GM12878 (cell line): ENCODE data around the gene SEC11A. TPM values are rescaled to one million over a fixed set of nuclear protein-coding genes. Genes with fewer than 3 reads are reported as not detected.

Experiments
- CHD1 ChIP-seq: IDR thresholded peaks from 2 replicates; pipeline ENCODE4 v1.6.1; 2012; ENCODE audit warnings: low read depth, low read length, improper control_type of control experiment
- HDAC6 ChIP-seq: fragments of 200-600 bp; sonication (generic); IDR thresholded peaks from one replicate; pipeline ENCODE4 v1.8.0; 2017; ENCODE audit warnings: antibody characterized with exemption; ENCODE audit not compliant: unreplicated experiment
- KLF5 ChIP-seq: fragments of 450-650 bp; IDR thresholded peaks from 2 replicates; pipeline ENCODE4 v1.6.1; 2014; ENCODE audit warnings: mild to moderate bottlenecking; ENCODE audit not compliant: partially characterized antibody
- MTA3 ChIP-seq: IDR thresholded peaks from 2 replicates; pipeline ENCODE4 v1.6.1; 2012; ENCODE audit warnings: low read length, inconsistent platforms, borderline replicate concordance
- POLR2AphosphoS2 ChIP-seq: IDR thresholded peaks from 2 replicates; pipeline ENCODE4 v1.6.1; 2011; ENCODE audit warnings: low read depth, mild to moderate bottlenecking, low read length, improper control_type of control experiment, moderate library complexity
- RBBP5 ChIP-seq: fragments of 200-600 bp; sonication (generic); conservative IDR thresholded peaks from 2 replicates; pipeline ENCODE4 v1.6.1; 2016
- SMC3 ChIP-seq: IDR thresholded peaks from 2 replicates; pipeline ENCODE4 v1.6.1; 2011; ENCODE audit warnings: low read length, improper control_type of control experiment, borderline replicate concordance
- SREBF1 ChIP-seq: IDR thresholded peaks from 2 replicates; pipeline ENCODE4 v1.6.1; 2012; ENCODE audit warnings: mild to moderate bottlenecking, low read length
- ZNF207 ChIP-seq: fragments of 450-650 bp; IDR thresholded peaks from 2 replicates; pipeline ENCODE4 v1.6.1; 2014; ENCODE audit warnings: antibody characterized with exemption, mild to moderate bottlenecking, borderline replicate concordance
- ZNF24 ChIP-seq: fragments of 450-650 bp; IDR thresholded peaks from 2 replicates; pipeline ENCODE4 v1.6.1; 2017; ENCODE audit warnings: antibody characterized with exemption, mild to moderate bottlenecking
- polyA plus RNA-seq, 11 experiments: library from polyadenylated mRNA; depleted of rRNA in 4 of 11; unstranded in 6 of 11; stranded (reverse) in 5 of 11; fragments of >200 nt; fragmentation: Nextera tagmentation in 4 of 11; fragmentation: Illumina TruSeq in 1 of 11; extraction: Ambion mirVana in 4 of 11; extraction: Trizol in 1 of 11; gene quantifications; 1 replicate in 1 of 11; 2 replicates in 10 of 11; pipeline versions ENCODE4 v1.2.1 to v1.2.3, GENCODE V29; 2011 to 2016; ENCODE audit warnings: inconsistent platforms in 2 of 11, missing spikeins in 2 of 11, low read depth in 1 of 11
- total RNA-seq, 4 experiments: library from RNA; depleted of rRNA in 3 of 4; stranded (reverse); fragments of >200 nt in 3 of 4; fragmentation: Illumina TruSeq in 1 of 4; extraction: Trizol in 1 of 4; gene quantifications; 2 replicates each; pipeline versions ENCODE4 v1.2.1 to v1.2.3, GENCODE V29; 2013 to 2021
- TF ChIP-seq, protein P1 (sequence below): IDR thresholded peaks from 2 replicates; pipeline ENCODE4 v1.6.1; 2012; ENCODE audit warnings: improper control_type of control experiment, low read depth, low read length; ENCODE audit not compliant: insufficient replicate concordance
- TF ChIP-seq, protein P2 (sequence below): IDR thresholded peaks from 2 replicates; pipeline ENCODE4 v1.6.1; 2012; ENCODE audit warnings: mild to moderate bottlenecking, low read depth, low read length
- TF ChIP-seq, protein P3 (sequence below): fragments of 450-650 bp; formaldehyde crosslinking; IDR thresholded peaks from 2 replicates; pipeline ENCODE4 v1.4.0; 2022; ENCODE audit warnings: mild to moderate bottlenecking, moderate library complexity
- TF ChIP-seq, protein P4 (sequence below), 3 experiments: IDR thresholded peaks in 2 of 3; conservative IDR thresholded peaks in 1 of 3; 2 replicates each; pipeline ENCODE4 v1.5.1; 2011; ENCODE audit warnings: low read depth in 3 of 3, low read length in 3 of 3, mild to moderate bottlenecking in 3 of 3, control low read depth in 2 of 3, moderate library complexity in 2 of 3, inconsistent platforms in 1 of 3, mixed read lengths in 1 of 3; ENCODE audit not compliant: control insufficient read depth in 2 of 3, insufficient read depth in 1 of 3; ENCODE audit errors: extremely low read depth in 1 of 3

Gene SEC11A
- total and polyA plus RNA-seq, 10 of the 15 experiments (the other 5 are each of a cell fraction or from before 2014, with no cell fraction given) = 99.2 to 159 (median 143) TPM

DNA sequence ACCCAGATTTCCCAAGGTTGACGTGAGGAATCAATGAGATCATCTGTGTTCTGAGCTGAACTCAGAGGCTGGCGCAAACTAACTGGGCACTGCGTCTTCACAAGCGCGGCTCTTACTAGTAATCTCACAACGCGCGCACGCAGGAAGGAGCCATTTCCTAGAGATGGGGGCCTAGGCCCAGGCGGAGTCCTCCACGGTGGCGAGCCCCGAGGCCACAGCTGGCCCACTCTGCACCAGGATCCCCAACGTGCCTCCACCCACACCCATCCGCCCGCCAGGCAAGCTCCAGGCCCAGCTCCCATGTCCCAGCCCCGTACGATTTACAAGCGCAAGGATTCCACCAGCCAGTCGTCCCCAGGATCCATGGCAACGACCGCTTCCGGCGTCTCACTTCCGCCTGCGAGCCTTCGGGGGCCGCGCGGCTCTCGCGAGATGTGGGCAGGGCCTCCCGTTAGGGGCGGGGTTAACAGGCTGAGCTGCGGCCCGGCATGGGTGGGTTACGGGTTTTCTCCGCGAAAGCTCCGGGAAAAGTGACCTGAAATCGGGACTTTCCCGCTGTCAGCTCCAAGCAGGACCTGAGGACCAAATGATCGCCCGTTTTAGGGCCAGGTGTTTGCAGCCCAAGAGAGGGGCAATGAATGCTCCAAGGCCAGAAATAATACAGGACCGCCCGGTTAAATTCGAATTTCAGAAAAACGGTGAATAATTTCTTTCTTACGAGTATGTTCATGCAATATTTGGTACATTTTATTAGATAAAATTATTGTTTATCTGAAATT is 61.8 kb downstream of the SEC11A start, which contains the start of gene WDR73 (continued):
- TF ChIP-seq ZNF207 (no peak), KLF5 (peak; percentile 89), ZNF24 (no peak), RBBP5 (no peak), CHD1 (no peak), SMC3 (peak; percentile 15; the same call in 1 of the 2 replicates), HDAC6 (no peak), MTA3 (no peak; the same call in 1 of the 2 replicates), POLR2AphosphoS2 (peak; percentile 83; the same call in 1 of the 2 replicates), SREBF1 (no peak)
- TF ChIP-seq, protein P1, sequence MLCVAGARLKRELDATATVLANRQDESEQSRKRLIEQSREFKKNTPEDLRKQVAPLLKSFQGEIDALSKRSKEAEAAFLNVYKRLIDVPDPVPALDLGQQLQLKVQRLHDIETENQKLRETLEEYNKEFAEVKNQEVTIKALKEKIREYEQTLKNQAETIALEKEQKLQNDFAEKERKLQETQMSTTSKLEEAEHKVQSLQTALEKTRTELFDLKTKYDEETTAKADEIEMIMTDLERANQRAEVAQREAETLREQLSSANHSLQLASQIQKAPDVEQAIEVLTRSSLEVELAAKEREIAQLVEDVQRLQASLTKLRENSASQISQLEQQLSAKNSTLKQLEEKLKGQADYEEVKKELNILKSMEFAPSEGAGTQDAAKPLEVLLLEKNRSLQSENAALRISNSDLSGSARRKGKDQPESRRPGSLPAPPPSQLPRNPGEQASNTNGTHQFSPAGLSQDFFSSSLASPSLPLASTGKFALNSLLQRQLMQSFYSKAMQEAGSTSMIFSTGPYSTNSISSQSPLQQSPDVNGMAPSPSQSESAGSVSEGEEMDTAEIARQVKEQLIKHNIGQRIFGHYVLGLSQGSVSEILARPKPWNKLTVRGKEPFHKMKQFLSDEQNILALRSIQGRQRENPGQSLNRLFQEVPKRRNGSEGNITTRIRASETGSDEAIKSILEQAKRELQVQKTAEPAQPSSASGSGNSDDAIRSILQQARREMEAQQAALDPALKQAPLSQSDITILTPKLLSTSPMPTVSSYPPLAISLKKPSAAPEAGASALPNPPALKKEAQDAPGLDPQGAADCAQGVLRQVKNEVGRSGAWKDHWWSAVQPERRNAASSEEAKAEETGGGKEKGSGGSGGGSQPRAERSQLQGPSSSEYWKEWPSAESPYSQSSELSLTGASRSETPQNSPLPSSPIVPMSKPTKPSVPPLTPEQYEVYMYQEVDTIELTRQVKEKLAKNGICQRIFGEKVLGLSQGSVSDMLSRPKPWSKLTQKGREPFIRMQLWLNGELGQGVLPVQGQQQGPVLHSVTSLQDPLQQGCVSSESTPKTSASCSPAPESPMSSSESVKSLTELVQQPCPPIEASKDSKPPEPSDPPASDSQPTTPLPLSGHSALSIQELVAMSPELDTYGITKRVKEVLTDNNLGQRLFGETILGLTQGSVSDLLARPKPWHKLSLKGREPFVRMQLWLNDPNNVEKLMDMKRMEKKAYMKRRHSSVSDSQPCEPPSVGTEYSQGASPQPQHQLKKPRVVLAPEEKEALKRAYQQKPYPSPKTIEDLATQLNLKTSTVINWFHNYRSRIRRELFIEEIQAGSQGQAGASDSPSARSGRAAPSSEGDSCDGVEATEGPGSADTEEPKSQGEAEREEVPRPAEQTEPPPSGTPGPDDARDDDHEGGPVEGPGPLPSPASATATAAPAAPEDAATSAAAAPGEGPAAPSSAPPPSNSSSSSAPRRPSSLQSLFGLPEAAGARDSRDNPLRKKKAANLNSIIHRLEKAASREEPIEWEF = no peak
- TF ChIP-seq, protein P2, sequence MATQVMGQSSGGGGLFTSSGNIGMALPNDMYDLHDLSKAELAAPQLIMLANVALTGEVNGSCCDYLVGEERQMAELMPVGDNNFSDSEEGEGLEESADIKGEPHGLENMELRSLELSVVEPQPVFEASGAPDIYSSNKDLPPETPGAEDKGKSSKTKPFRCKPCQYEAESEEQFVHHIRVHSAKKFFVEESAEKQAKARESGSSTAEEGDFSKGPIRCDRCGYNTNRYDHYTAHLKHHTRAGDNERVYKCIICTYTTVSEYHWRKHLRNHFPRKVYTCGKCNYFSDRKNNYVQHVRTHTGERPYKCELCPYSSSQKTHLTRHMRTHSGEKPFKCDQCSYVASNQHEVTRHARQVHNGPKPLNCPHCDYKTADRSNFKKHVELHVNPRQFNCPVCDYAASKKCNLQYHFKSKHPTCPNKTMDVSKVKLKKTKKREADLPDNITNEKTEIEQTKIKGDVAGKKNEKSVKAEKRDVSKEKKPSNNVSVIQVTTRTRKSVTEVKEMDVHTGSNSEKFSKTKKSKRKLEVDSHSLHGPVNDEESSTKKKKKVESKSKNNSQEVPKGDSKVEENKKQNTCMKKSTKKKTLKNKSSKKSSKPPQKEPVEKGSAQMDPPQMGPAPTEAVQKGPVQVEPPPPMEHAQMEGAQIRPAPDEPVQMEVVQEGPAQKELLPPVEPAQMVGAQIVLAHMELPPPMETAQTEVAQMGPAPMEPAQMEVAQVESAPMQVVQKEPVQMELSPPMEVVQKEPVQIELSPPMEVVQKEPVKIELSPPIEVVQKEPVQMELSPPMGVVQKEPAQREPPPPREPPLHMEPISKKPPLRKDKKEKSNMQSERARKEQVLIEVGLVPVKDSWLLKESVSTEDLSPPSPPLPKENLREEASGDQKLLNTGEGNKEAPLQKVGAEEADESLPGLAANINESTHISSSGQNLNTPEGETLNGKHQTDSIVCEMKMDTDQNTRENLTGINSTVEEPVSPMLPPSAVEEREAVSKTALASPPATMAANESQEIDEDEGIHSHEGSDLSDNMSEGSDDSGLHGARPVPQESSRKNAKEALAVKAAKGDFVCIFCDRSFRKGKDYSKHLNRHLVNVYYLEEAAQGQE = no peak
- TF ChIP-seq, protein P3, sequence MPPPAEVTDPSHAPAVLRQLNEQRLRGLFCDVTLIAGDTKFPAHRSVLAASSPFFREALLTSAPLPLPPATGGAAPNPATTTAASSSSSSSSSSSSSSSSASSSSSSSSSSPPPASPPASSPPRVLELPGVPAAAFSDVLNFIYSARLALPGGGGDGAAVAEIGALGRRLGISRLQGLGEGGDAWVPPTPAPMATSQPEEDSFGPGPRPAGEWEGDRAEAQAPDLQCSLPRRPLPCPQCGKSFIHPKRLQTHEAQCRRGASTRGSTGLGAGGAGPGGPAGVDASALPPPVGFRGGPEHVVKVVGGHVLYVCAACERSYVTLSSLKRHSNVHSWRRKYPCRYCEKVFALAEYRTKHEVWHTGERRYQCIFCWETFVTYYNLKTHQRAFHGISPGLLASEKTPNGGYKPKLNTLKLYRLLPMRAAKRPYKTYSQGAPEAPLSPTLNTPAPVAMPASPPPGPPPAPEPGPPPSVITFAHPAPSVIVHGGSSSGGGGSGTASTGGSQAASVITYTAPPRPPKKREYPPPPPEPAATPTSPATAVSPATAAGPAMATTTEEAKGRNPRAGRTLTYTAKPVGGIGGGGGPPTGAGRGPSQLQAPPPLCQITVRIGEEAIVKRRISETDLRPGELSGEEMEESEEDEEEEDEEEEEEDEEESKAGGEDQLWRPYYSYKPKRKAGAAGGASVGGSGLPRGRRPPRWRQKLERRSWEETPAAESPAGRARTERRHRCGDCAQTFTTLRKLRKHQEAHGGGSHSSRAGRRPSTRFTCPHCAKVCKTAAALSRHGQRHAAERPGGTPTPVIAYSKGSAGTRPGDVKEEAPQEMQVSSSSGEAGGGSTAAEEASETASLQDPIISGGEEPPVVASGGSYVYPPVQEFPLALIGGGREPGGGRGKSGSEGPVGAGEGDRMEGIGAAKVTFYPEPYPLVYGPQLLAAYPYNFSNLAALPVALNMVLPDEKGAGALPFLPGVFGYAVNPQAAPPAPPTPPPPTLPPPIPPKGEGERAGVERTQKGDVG = no peak
- TF ChIP-seq, protein P4, sequence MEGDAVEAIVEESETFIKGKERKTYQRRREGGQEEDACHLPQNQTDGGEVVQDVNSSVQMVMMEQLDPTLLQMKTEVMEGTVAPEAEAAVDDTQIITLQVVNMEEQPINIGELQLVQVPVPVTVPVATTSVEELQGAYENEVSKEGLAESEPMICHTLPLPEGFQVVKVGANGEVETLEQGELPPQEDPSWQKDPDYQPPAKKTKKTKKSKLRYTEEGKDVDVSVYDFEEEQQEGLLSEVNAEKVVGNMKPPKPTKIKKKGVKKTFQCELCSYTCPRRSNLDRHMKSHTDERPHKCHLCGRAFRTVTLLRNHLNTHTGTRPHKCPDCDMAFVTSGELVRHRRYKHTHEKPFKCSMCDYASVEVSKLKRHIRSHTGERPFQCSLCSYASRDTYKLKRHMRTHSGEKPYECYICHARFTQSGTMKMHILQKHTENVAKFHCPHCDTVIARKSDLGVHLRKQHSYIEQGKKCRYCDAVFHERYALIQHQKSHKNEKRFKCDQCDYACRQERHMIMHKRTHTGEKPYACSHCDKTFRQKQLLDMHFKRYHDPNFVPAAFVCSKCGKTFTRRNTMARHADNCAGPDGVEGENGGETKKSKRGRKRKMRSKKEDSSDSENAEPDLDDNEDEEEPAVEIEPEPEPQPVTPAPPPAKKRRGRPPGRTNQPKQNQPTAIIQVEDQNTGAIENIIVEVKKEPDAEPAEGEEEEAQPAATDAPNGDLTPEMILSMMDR (IDR thresholded peaks at IDR 0.05 in 2 of 3, conservative IDR thresholded peaks at IDR 0.05 in 1 of 3; ENCODE audit: control insufficient read depth in 2 of 3, extremely low read depth in 1 of 3, insufficient read depth in 1 of 3, low read depth in 3 of 3, low read length in 3 of 3) = no peak
